IPS-NIHi7 (cell line): ENCODE data around the gene U2AF1L4.

Experiments used
- DNase-seq: peaks from one replicate; pipeline ENCODE4 v3.0.0; 2012; ENCODE audit warnings: mixed read lengths; ENCODE audit errors: extremely low spot score

The U2AF1L4 gene

DNA sequence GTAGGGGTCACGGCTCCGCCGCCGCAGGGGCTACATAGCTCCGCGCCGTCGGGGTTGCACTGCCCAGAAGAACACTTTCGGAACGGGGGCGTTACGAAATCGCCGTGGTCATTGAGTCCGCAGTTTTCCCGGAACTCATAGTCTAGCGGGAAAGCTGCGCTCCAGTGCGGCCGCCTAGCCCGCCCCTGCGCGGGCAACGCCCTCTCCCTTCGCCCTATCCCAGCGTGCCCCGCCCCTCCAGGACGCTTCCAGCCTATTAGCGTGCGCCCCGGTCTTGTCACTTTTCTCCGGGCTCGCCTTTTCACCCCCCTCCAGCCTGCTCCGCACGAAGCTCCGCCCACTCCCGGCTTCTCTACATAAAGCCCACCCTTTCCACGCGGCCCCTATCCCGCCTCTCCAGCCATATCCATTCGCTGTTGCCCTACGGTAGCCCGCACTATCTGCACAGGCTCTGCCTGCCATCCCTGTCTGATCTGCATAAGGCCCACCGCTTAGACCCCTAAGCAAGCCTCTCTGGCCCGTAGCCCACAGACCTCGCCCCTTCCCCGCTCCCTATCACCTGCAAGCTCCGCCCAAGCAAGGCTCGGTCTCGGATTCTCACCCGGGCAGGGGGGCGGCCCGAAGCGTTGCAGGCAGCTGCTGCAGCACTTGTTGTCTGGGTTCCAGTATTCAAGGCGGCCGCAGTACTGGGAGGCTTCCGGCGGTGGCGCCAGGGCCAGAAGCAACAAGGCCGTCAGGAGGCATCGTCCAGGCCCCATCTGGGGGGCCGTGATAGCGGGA lies 4.6 kb downstream of the U2AF1L4 start:
- peak; percentile 100 for DNase-seq

DNA sequence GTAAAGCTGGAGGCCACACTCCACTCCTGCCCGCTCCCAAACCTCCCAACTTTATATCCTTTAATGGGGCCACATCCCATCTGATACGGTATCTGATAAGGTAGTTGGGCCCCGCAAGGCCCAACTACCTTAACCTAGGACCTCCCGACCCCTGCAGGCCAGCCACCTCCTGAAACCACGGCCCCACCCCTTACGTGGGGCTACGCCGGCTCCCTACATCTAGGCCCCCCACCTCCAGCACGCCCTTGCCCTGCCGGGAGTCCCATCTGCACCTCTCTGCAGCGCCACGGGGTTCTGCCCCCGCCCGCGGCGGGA lies 5.2 kb downstream of the U2AF1L4 start:
- no peak for DNase-seq

DNA sequence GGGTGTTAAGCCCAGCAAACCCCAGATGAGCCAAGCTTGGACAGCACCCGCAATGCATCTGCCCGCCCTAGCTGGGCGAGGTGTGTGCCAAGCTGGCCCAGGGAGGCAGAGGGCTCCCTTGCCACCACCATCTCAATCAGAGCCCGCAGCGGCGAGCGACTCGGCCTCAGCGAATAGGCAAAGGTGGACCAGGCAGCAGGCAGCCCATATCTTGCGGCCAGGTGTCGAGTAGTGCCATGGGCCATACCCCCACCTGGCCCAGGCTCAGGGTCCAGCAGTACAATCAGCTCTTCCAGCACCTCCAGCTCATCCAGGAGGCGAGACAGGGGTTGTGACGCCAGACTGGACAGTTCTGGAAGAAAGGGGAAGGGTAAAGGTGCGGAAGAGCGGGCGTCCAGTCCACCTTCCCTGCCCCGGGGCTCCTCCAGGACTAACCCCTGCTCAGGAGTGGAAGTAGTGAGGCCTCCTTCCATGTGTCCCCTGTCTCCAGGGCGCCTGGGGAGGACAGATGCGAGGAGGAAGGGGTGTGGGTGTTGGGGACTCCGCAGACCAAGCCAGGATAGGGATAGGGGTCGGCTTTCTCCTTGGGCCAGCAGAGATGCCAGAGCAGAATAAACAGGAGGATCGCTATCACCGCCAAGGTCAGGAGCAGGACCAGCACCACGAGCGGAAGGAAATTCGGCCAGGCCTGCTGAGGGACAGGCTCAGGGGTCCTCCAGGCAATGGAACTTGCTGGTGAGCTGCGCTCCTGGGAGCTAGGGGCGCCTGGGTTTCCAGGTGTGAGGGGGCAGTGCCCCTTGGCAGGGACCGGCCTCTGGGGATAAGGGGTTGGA lies 5.7 kb downstream of the U2AF1L4 start:
- DNase-seq = no peak

DNA sequence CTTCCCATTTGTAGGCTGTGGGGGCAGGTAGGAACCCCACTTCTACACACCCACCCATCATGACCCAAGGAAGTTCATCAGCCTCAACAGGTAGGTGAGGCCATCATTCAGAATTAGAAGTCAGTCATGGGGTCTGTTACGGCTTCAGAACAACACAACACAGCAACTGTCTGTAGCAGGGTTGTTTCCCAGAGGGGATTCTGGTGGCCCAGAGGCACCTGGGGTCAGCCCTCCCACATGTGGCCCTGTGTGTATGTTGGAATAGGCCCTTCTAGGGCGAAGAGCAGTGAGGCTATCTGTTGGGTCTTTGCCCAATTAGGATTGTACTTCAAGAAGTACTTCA lies 6.4 kb downstream of the U2AF1L4 start:
- no peak for DNase-seq

DNA sequence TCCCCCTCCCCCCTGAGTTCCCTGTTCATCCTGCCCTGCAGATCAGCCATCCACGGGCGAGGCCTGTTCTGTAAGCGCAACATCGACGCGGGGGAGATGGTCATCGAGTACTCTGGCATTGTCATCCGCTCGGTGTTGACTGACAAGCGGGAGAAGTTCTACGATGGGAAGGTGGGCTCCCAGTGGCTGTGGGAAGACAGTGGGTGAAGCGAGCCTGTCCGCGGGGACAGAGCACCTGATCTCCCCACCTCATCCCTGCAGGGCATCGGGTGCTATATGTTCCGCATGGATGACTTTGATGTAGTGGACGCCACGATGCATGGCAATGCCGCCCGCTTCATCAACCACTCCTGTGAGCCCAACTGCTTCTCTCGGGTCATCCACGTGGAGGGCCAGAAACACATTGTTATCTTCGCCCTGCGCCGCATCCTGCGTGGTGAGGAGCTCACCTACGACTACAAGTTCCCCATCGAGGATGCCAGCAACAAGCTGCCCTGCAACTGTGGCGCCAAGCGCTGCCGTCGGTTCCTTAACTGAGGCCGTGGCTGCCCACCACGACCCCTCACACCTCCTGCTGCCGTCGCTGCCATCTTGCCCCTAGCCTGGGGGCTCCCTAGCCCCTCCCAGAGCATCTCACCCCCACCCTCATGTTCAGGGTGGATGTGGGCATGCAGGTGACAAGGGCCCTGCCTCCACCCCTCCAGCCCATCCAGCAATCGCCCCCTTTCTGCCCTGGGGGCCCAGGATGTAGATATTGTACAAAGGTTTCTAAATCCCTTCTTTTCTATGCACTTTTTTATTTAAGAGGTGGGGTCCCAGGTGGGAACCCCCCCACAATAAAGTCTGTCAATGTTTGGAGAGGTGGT lies 7.0 kb downstream of the U2AF1L4 start:
- DNase-seq = no peak

DNA sequence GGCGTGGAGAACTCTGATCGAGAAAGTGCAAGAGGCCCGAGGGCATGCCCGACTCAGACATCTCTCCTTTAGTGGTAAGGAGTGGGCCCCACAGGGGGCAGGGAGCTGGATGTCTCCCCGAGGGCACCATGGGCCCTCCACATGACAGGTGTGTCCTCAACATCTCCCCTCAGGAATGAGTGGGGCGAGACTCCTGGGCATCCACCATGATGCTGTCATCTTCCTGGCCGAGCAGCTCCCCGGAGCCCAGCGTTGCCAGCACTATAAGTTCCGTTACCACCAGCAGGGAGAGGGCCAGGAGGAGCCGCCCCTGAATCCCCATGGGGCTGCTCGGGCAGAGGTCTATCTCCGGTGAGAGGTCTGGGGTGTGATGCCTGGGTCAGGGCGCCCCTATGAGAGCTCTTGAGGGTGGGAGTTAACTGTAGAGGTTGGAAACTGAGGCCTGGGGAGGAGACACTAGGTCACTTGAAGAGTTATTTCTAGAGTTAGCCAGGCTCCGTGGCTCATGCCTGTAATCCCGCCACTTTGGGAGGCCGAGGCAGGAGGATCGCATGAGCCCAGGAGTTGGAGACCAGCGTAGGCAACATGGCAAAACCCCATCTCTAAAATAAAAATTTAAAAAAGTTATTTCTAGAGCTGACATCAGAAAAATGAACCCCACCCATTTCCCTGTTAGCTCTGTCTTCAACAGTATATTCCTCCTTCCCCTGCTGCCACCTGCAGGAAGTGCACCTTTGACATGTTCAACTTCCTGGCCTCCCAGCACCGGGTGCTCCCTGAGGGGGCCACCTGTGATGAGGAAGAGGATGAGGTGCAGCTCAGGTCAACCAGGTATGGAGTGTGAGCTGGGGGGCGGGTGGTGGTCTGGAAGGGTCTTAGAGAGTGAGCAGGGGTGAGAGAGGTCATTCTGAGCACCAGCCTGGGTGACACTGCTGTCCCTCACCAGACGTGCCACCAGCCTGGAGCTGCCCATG lies 8.0 kb downstream of the U2AF1L4 start:
- no peak for DNase-seq

DNA sequence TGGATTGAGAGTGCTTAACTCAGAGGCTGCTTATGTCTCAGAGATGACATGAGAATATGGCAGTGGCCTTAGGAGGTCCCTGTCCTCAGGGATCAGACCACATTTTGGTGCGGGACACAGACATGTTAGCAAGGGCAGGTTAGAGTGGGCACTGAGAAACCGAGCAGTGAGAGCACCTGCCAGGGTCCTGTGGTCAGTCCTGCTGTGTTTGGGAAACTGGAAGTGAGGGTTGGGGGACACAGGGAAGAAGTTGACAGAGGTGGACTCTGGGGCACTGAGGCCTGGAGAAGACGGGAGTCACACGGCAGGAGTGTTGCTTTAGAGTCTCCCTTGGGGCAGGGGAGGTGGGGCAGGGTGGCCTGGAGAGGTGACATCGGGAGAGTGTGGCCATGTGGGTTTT lies 10.3 kb downstream of the U2AF1L4 start:
- no peak for DNase-seq

DNA sequence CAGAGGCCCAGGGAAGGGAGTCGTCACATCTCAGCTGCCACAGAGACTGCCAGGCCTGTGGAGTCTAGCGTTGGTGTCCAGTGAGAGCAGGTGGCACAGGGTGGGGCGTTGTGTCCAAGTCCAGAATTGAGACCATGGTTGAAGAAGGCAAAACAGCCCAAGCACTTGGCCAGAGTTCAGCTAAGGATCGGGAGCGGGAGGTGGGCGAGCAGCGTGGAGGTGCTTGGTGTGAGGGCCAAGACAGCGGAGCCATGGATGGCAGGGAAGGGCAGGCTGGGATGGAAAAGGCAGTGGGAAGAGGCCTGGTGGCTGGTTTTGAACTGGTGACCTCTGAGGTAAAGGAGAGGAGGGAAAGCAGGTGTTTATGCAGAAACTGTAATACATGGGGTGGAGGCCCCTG lies 10.9 kb downstream of the U2AF1L4 start:
- no peak for DNase-seq

DNA sequence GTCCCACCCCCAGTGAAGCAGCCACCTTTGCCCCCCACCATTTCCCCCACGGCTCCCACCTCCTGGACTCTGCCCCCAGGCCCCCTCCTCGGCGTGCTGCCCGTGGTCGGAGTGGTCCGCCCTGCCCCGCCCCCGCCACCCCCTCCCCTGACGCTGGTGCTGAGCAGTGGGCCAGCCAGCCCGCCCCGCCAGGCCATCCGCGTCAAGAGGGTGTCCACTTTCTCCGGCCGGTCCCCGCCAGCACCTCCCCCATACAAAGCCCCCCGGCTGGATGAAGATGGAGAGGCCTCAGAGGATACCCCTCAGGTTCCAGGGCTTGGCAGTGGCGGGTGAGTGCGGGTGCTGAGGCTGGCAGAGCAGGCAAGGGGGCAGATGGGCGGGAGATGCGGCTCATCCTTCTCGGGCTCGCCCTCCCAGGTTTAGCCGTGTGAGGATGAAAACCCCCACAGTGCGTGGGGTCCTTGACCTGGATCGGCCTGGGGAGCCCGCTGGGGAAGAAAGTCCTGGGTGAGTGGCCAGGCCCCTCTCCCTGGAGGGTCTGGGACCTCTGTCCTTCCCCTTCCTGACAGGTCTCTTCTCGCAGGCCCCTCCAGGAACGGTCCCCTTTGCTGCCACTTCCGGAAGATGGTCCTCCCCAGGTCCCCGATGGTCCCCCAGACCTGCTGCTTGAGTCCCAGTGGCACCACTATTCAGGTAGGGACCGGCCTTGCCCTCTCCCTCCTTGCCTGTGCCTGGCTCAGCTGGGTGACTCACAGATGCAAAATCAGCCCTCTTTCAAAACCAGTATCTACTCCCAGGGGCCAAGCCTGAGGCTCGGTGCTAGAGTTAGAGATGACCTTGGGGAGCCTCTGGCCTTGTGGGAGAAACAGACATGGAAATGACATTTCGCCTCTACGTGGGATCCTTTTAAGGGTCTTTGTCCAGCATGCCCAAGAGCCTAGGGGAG lies 11.8 kb downstream of the U2AF1L4 start:
- no peak for DNase-seq

DNA sequence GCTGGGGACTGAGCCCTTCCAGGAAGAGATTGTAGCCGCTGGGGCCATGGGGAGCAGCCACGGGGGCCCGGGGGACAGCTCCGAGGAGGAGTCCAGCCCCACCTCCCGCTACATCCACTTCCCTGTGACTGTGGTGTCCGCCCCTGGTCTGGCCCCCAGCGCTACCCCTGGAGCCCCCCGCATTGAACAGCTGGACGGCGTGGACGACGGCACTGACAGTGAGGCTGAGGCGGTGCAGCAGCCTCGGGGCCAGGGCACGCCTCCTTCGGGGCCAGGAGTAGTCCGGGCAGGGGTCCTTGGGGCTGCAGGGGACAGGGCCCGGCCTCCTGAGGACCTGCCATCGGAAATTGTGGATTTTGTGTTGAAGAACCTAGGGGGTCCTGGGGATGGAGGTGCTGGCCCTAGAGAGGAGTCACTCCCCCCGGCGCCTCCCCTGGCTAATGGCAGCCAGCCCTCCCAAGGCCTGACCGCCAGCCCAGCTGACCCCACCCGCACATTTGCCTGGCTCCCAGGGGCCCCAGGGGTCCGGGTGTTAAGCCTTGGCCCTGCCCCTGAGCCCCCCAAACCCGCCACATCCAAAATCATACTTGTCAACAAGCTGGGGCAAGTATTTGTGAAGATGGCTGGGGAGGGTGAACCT lies 12.6 kb downstream of the U2AF1L4 start:
- DNase-seq = no peak

DNA sequence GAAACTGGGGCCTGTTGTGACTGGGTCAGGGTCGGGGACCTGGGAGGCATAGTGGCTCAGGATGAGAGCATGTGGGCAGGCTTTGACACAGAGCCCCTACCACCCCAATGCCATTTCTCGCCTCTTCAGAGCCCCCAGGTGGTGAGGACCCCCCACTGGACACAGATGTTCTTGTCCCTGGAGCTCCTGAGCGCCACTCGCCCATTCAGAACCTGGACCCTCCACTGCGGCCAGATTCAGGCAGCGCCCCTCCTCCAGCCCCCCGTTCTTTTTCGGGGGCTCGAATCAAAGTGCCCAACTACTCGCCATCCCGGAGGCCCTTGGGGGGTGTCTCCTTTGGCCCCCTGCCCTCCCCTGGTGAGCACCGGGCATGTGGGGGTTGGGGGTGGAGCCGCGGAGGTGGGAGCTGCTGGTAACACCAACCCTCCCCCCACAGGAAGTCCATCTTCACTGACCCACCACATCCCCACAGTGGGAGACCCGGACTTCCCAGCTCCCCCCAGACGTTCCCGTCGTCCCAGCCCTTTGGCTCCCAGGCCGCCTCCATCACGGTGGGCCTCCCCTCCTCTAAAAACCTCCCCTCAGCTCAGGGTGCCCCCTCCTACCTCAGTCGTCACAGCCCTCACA lies 13.3 kb downstream of the U2AF1L4 start:
- no peak for DNase-seq

DNA sequence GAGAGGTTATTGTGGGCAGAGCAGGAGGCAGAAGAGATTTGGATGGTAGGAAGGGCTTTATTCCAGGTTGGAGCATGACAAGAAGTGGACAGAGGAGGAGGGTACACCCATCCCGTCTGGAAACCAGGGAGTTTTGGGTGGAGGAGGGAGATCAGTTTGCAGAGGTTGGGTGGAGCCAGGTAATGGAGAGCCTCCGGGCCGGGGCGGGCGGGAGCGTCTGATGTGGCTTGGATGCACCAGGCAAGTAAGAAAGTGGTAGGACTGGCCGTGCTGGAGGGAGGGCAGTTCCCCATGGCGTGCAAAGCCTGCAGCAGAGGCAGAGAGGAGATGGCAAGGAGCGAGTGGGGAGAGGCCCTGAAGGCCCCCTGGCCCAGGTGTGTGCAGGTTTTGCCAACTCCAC lies 13.9 kb downstream of the U2AF1L4 start:
- no peak for DNase-seq

DNA sequence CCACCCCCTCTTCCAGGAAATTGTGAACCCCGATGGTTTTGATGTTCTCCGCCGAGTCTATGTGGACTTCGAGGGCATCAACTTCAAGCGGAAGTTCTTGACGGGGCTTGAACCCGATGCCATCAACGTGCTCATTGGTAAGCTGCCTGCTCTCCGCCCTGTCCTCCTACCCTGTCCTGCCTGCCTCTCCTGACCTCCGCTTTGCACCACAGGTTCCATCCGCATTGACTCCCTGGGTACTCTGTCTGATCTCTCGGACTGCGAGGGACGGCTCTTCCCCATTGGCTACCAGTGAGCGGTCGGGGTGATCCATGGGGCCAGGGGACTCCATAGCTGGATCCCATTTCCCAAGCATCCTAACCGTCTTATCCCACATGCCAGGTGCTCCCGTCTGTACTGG lies 14.9 kb downstream of the U2AF1L4 start:
- DNase-seq = no peak

DNA sequence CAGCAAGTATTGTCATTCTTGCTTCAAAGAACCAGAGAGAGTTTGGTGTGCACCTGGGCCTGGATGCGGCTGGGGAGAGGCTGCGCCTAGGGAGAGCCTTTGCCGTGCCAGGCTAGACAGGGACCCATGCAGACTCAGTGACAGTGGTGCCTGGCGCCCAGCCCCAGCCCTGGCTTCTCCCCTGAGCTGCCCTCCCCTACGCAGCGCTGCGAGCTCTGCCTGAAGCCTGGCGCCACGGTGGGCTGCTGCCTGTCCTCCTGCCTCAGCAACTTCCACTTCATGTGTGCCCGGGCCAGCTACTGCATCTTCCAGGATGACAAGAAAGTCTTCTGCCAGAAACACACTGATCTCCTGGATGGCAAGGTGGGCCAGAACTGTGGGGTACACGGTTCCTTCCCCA lies 15.5 kb downstream of the U2AF1L4 start:
- DNase-seq = no peak

DNA sequence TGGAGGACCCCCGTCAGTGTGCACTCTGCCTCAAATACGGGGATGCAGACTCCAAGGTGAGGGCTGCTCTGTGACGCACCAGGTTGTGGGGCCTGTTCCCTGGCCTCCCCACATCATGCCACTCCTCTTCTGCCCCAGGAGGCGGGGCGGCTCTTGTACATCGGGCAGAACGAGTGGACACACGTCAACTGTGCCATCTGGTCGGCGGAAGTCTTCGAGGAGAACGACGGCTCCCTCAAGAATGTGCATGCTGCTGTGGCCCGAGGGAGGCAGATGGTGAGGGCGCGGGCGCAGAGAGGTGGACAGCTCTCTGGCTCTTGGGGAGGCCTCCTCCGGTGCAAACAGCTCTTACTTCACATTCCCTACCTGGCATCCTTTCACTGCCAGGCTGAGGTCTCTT lies 16.2 kb downstream of the U2AF1L4 start:
- DNase-seq = no peak

DNA sequence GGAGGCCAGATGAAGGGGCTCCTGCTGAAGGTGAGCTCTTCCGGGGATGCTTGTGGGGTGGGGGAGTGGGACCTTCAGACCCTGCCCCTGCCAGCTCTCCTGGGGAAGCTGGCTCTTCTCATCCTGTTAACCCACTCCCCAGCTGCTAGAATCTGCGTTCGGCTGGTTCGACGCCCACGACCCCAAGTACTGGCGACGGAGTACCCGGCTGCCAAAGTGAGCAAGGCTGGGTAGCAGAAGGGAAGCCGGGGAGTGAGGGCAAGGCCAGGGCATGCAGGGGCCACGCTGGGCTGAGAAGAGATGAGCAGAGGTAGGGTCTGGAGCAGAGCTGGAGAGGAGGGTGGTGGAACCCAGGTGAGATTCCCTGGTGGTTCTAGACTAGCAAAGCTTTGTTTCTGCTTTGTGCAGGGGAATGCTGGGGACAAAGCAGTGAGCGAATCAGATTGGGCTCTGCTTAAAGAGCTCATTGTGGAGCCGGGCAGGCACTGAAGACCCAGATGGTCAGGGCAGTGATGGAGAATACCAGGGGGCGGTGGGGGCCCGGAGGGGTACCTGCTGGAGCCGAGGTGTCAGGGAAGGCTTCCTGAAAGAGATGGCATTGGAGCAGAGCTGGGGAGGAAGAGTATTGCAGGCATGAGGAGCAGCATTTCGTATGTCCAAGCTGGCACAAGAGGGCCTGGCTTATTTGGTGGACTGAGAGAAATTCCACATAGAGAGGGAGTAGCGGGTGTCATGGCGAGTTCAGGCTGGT lies 17.1 kb downstream of the U2AF1L4 start:
- no peak for DNase-seq

DNA sequence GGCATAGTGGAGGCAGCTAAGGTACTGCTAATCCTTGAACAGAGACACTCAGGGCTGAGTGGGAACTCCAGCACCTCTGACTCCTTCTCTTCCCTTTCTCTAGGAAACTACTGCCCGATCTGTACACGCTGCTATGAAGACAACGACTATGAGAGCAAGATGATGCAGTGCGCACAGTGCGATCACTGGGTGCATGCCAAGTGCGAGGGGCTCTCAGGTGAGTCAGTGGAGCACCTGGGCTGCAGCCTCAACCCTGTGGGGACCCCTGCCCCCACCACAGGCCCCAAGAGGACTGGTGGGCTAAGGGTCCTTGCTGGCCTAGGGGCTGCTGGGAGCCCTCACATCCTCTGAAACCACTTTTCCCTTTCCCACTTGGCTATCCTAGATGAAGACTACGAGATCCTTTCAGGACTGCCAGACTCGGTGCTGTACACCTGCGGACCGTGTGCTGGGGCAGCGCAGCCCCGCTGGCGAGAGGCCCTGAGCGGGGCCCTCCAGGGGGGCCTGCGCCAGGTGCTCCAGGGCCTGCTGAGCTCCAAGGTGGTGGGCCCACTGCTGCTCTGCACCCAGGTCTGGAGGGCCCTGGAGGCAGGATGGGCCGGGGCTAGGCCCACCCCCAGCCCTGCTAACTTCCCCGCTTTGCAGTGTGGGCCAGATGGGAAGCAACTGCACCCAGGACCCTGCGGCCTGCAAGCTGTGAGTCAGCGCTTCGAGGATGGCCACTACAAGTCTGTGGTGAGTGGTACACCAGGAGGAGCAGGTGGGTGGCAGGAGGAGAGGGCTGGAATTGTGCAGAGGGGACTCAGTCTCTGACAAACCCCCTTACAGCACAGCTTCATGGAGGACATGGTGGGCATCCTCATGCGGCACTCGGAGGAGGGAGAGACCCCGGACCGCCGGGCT lies 17.9 kb downstream of the U2AF1L4 start:
- DNase-seq = no peak
